ENCODE results near the gene HIBCH. TPM values are rescaled to one million over a fixed set of nuclear protein-coding genes. Genes with fewer than 3 reads are reported as not detected.

HIBCH gene, protein sequence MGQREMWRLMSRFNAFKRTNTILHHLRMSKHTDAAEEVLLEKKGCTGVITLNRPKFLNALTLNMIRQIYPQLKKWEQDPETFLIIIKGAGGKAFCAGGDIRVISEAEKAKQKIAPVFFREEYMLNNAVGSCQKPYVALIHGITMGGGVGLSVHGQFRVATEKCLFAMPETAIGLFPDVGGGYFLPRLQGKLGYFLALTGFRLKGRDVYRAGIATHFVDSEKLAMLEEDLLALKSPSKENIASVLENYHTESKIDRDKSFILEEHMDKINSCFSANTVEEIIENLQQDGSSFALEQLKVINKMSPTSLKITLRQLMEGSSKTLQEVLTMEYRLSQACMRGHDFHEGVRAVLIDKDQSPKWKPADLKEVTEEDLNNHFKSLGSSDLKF
- 10.2 and 22.2 TPM in 2 replicates for total RNA-seq

DNA sequence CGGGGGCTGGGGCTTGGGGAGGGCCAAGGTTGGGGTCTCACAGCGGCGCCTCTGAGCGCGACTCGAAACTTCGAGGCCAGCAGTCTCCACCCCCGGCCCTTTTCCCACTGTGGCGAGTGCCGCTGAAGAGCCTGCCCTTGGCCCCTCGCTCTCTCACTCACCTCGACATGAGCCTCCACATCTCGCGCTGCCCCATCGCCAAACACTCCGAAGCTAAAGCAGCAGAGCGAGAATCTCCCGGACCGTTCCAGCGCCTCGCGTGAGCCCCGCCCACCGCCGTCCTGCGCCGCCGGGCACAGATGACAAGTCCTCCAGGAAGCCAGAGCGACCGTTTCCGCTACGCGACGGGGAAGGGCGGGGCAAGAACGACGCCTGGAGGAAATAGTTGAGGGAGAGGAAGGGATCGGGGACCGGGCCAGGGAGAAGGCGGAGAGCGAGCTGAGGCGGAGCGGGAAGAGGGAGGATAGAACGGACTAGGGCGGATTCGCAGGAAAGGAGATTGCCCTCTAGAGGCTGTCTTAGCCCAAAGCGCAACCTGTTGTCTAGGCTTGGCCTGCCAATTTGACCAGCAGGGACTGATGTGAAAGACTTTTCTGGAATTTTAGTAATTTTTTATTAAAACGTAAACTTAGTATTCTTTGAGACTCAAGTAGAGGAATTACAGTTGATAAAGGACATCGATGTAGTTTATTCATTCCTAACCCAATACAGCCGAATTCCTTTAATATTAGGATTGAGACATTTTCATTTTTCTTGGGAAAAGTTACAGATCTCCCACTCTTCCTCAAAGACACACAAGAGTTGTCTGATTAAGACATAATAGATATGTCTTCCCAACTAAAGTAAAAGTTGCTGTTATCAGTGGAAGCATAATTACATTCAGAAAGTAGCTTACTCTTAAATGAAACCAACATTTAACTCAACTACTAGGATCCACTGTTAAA, at the start of gene HIBCH:
TSS of gene HIBCH (minus strand) at position 272 of the 944 bp plus-strand sequence. CDS start at position 196, 76 bp downstream.

DNA sequence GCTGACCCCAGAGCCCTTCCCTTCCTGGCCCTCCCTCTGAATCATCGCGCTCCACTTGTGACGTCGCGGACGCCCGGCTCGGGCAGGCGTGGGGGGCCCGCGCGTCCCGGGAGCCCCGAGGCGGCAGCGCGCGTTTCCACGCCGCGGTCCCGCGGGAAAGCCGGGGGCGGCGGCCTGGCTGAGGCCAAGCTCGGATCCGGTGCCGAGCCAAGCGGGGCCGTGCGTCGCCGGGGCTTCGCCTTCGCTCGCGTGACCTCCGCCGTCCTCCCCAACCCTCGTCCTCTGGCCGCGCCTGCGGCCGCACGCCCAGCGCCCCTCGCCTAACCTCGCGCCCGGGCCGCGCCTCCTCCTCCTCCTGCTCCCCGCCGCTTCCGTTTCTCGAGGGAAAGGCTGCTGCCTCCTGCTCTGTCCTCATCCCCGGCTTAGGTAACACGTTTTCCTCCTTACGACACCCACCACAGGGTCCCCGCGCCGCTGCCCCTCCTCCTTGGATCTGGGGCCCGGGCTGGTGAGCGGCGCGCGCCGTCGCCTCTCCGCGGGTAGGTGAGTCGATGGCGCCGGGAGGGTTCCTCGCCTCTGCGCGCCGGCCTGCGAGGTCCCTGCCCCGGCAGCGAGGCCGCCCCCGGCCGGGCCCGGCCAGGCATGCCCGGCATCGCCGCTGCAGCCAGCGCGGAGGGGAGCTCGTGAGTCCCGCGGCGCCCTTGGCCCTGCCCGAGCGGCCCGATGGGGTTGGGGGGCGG, 24.1 kb upstream of the HIBCH start, which contains the start of gene INPP1:
TSS of gene INPP1 (plus strand) at position 54 of the 740 bp plus-strand sequence. CDS start 16,514 bp downstream, outside the sequence.

Other genes with a start within 250 kb of the HIBCH start
- 18.6 and 19.6 TPM in 2 replicates for gene INPP1, start 23.8 kb upstream of the HIBCH start, total RNA-seq
- gene MFSD6, start 88.5 kb upstream of the HIBCH start, total RNA-seq: 4.0 and 5.7 TPM in 2 replicates
- 1.6 and 5.0 TPM in 2 replicates for gene NEMP2, start 214.9 kb upstream of the HIBCH start, total RNA-seq